Suppressor macrophage (primary cell): ENCODE data around the gene NFAM1.

ENCODE experiments used
- DNase-seq, 4 experiments: peaks; one replicate each; pipeline ENCODE4 v3.0.0-alpha.2; 2020 to 2022

The NFAM1 gene

DNA sequence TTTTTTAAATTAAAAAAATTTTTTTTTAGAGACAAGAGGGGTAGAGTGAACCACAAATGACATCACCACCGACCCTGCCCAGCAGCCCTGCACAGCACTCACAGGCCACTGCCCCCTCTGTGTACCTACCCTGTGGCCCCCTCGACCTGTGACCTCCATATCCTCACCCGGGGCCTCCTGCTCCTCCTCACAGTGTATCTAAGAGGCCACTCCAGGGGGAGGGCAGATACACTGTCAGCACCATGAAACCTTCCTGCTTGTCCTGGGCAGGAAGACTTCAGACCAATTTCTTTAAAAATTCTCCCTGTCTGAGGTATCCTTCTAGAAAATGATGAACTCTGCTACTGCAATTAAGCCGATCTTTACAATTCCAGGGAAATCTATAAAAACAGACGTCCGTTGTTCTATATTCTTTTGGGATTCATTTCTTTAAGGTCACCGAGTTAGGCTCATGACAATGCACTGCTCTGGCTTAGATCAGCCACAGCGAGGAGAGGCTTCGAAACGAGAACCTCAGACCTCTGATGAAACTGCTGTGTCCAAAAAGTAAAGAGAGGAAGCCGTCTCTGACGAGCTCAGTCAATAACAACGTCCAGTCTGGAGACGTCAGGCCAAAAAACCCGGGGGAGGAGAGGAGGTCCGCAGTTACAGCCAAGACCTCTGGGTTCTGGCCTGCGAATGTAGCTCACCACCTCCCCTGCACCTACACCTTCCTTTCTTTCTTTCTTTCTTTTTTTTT, 17.5 kb downstream of the NFAM1 start:
- DNase-seq: peak; percentile 60 to 81 (median 66)

DNA sequence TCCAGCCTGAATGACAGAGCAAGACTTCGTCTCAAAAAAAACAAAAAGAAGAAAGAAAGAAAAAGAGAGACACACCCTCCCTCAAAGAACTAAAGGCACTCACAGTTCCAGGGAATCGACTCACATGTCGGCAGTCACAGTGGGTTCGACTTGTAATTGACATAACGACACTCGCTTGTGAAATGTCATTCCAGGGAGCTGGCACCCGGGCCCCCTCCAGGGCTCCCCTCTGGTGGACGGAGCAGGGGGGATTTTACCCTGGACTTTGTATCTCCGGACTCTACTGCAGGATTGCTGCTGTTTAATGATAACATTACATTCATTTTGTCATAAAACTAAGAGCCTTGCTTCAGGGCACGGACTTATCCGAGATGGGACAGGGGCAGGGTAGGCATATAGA, 18.2 kb downstream of the NFAM1 start:
- DNase-seq: no peak

GRCh38 chr22:42412744-42413333, 19.4 kb downstream of the NFAM1 start:
- no peak for DNase-seq

- no peak for DNase-seq
Measured at GRCh38 chr22:42410708-42411107, 21.5 kb downstream of the NFAM1 start.

GRCh38 chr22:42408810-42409529, 23.2 kb downstream of the NFAM1 start:
- DNase-seq: no peak

GRCh38 chr22:42408276-42408675, 23.9 kb downstream of the NFAM1 start:
- DNase-seq: no peak

GRCh38 chr22:42404266-42404665, 27.9 kb downstream of the NFAM1 start:
- no peak for DNase-seq

- no peak for DNase-seq
Measured at GRCh38 chr22:42401535-42402334, 30.5 kb downstream of the NFAM1 start.

DNA sequence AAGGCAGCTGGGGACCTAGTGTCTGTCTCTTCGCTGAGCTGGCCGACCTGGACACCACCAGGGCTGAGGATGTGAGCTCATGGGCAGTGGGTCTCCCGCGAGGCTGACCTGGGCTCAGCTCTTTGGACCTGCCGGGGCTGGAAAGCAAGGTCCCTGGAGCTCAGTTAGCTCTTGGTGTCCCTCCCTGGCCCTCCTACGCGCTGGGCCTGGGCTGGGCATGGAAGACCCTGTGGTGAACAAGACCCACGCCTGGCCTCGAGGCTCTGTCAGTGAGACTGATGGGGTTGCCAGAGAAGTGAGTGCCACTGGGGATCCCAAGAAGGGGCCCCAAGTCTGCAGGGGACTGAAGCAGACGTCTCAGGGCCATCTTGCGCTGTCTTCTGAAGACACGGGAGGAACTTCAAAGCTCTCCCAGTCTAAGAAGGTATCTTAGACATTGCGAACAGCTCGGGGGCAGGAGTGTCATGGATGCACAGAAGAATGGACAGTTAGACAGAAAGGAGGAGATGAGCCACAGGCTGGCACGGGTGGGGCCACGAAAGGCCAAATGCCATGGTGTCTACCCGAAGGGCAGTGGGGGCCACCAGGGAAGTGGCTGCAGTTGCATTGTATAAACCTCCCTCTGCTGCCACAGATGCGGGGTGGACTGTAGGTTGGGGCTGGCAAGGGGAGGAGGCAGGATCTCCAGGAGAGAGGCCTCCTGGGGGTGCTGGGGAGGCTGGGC, 31.2 kb downstream of the NFAM1 start:
- DNase-seq: no peak

DNA sequence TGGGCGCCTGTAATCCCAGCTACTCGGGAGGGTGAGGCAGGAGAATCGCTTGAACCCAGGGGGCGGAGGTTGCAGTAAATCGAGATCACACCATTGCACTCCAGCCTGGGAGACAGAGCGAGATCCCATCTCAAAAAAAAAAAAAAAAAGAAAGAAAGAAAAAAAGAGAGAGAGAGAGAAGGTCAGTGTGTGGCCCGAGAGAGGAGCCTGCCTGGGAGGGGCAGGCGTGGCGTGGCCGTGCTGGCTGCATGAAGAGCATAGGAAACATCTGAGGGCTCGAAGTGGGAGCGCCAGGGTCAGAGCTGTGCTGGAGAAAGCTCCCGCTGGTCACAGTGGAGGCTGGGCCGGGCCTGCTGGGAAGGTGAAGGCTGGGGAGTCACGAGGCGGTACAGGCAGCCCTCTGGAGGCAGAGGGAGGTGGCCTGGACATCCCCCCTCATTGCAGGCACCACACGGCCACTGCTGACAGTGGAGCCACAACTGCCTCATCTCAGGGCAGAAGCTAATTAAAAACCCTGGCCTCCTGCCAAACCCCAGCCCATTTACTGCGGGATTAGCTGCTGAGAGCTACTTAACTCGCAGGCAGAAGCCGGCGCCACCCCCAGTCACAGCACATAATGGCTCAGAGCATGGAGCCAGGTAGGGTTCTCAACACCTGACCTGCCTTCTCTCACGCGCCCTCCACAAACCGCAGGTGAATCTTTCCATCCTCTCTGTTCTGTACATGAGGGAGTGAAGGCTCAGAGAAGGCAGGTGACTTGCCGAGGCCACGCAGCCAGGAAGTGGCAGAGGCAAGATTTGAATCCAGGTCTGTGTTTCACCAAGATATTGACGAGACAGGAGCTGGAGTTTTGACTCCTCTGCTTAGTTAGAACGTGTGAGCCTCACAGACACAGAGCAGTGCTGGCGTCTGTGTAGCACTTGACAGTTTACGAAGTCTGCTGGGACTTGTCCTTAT, 32.6 kb downstream of the NFAM1 start:
- DNase-seq: peak; percentile 12 to 45 (median 40)

GRCh38 chr22:42397332-42398249, 34.6 kb downstream of the NFAM1 start:
- DNase-seq: peak; percentile 92 to 98 (median 95)

- peak; percentile 83 to 91 (median 88) for DNase-seq
Measured at GRCh38 chr22:42396621-42397331, 35.4 kb downstream of the NFAM1 start.

DNA sequence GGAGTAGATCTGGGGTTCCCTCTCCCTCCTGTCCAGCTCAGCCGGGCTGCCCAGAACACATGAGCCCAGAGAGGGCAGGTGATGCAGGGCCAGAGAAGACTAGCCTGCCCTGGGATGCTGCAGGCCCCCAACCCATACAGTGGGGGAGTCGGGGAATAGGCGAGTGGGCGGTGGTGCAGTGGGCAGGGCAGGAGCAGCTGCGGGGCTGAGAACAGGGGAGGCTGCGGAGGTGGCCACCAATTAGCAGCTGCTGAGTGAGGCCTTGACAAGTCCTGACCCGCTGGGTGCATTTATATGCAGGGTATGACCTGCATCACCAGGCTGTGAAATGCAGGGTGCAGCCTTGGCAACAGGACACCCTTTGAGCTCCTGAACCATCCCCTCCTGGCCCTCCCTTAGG, 43.1 kb downstream of the NFAM1 start:
- DNase-seq: no peak

DNA sequence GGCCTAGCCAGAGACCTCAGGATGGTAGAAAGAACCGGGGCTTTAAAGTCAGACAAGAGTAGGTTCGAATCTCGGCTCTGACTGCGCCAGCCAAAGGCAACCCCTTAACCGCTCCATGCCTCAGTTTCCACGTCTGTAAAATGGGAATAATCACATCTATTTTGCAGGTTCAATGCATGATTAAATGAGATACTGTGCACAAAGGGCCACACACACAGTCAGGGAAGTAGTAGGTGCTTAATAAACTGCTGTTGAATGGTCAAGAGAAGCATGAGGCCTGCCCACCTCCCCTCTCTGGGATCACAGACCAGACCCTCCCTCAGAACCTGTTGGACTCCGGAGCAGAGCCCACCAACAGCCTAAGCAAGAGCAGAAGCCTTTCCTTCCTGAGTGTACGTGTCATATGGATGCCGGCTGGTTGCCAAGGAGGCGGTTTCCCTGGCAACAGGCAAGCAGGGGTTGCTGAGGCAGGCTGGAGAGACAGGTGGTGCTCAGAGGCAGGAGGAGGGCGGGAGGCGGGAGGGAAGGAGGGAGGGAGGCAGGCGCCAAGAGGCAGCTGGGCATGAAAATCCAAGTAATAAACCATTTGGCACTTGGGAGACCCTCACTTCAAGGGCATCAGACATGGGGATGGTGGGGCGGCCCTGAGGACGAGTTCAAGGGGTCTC, 43.9 kb downstream of the NFAM1 start:
- no peak for DNase-seq

DNA sequence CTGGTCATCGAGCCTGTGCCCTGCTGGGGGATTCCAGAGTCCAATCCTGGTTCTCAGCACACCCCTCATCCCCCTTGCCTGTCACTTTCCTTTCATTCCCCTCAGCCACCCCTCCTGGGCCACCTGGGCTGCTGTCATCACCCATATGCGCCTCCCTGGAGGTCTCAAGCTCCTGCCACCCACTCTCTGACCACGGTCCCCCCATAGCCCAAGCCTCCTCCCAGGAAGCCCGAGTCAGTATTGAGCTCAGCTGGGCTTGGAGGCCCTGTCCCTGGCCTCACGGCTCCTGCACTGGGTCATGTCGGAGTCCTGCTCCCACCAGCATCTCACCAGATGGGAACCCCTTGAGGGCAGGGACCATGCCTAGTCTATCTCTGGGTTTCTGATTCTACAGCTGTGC, 44.6 kb downstream of the NFAM1 start:
- no peak for DNase-seq

- DNase-seq: no peak
Measured at GRCh38 chr22:42385696-42386095, 46.5 kb downstream of the NFAM1 start.

GRCh38 chr22:42384506-42384905, 47.7 kb downstream of the NFAM1 start:
- DNase-seq: no peak

DNA sequence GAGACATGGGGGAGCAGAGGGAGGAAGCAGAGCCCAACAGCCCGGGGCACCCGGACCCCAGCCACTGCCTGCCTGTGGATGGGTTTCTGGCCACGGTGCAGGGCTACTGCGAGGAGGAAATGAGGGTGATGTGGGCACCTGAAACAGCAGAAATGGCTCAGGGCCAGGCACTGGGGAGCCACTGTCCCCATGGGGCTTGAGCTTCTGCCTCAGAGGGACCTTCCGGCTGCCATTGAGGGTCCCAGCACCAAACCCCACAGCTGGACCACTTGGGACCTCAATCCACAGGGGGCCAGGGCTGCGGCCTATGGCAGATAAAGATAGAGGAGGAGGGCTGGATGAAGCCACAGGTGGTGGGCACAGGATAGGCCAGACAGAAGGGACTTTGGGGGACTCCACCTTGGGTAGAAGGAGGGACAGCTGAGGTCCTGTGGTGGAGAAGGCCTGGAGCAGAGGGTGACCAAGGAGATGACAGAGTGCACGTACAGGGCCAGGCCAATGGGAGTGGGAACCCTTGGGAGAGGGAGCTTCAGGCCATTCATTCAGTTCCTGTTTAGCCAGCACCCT, 48.3 kb downstream of the NFAM1 start:
- no peak for DNase-seq
